Fibroblast of lung (primary cell): ENCODE measurements around the gene ZNF512. TPM values are rescaled to one million over a fixed set of nuclear protein-coding genes. Genes with fewer than 3 reads are reported as not detected.

Experiments
- DNase-seq, 2 donors: peaks; one replicate each; pipeline versions ENCODE4 v3.0.0 to v3.0.0-alpha.2; 2010; ENCODE audit warnings: low read depth in 2 of 2
- H2AFZ ChIP-seq: 2 replicates; pipeline ENCODE4 v1.5.1; 2012; ENCODE audit warnings: low read length, control low read depth, inconsistent platforms
- H3K27ac ChIP-seq: 2 replicates; pipeline ENCODE4 v1.5.1; 2011; ENCODE audit warnings: low read length, control low read depth; ENCODE audit not compliant: insufficient read depth
- H3K27me3 ChIP-seq: 2 replicates; pipeline ENCODE4 v1.5.1; 2011; ENCODE audit warnings: mild to moderate bottlenecking, low read length; ENCODE audit not compliant: control insufficient read depth, insufficient read depth
- H3K36me3 ChIP-seq: 2 replicates; pipeline ENCODE4 v1.5.1; 2011; ENCODE audit warnings: low read length; ENCODE audit not compliant: control insufficient read depth, insufficient read depth
- H3K4me1 ChIP-seq: 2 replicates; pipeline ENCODE4 v1.5.1; 2011; ENCODE audit warnings: low read length; ENCODE audit not compliant: control insufficient read depth, insufficient read depth; ENCODE audit errors: extremely low read depth
- H3K4me2 ChIP-seq: 2 replicates; pipeline ENCODE4 v1.5.1; 2011; ENCODE audit warnings: low read length, control low read depth; ENCODE audit not compliant: insufficient read depth; ENCODE audit errors: extremely low read depth
- H3K4me3 ChIP-seq, 4 experiments: fragments of 200-600 bp in 1 of 4; sonication (generic) in 1 of 4; replicated peaks in 1 of 4; 2 replicates each; pipeline ENCODE4 v1.5.1; 2011 to 2016; ENCODE audit warnings: low read length in 4 of 4, low read depth in 3 of 4, mild to moderate bottlenecking in 3 of 4, control low read depth in 2 of 4, inconsistent platforms in 1 of 4, mixed read lengths in 1 of 4; ENCODE audit not compliant: insufficient read depth in 1 of 4; ENCODE audit errors: control extremely low read depth in 1 of 4
- H3K79me2 ChIP-seq: 2 replicates; pipeline ENCODE4 v1.5.1; 2012; ENCODE audit warnings: mild to moderate bottlenecking, low read length, inconsistent platforms; ENCODE audit not compliant: control insufficient read depth, insufficient read depth
- H3K9ac ChIP-seq: 2 replicates; pipeline ENCODE4 v1.5.1; 2011; ENCODE audit warnings: mild to moderate bottlenecking, low read length, control low read depth; ENCODE audit not compliant: insufficient read depth
- H3K9me3 ChIP-seq: 2 replicates; pipeline ENCODE4 v1.5.1; 2012; ENCODE audit warnings: low read depth, low read length; ENCODE audit not compliant: control insufficient read depth, insufficient read depth
- H4K20me1 ChIP-seq: 2 replicates; pipeline ENCODE4 v1.5.1; 2011; ENCODE audit warnings: low read length; ENCODE audit not compliant: control insufficient read depth, insufficient read depth; ENCODE audit errors: extremely low read depth
- EZH2 ChIP-seq: IDR thresholded peaks from 2 replicates; pipeline ENCODE4 v1.5.1; 2012; ENCODE audit warnings: low read length, control low read depth, mild to moderate bottlenecking; ENCODE audit errors: missing control alignments
- polyA plus RNA-seq, 2 donors: library from polyadenylated mRNA; depleted of rRNA in 1 of 2; stranded (reverse) in 1 of 2; unstranded in 1 of 2; fragments of >200 nt; gene quantifications; 2 replicates each; pipeline ENCODE4 v1.2.1, GENCODE V29; 2011 to 2012; ENCODE audit warnings: missing spikeins in 1 of 2
- total RNA-seq: library from RNA; depleted of rRNA; stranded (reverse); fragments of >200 nt; gene quantifications from 2 replicates; pipeline ENCODE4 v1.2.1, GENCODE V29; 2014
- TF ChIP-seq, protein P1 (sequence below), 2 donors: IDR thresholded peaks in 1 of 2; conservative IDR thresholded peaks in 1 of 2; 1 replicate in 1 of 2; 2 replicates in 1 of 2; pipeline ENCODE4 v1.5.1; 2011 to 2012; ENCODE audit warnings: low read length in 2 of 2, control low read depth in 1 of 2, inconsistent platforms in 1 of 2, low read depth in 1 of 2, mild to moderate bottlenecking in 1 of 2

The ZNF512 gene
- total and polyA plus RNA-seq, 2 donors (not counting 1 experiment from before 2014, with no cell fraction given), result 23.6 to 36.6 TPM

DNA sequence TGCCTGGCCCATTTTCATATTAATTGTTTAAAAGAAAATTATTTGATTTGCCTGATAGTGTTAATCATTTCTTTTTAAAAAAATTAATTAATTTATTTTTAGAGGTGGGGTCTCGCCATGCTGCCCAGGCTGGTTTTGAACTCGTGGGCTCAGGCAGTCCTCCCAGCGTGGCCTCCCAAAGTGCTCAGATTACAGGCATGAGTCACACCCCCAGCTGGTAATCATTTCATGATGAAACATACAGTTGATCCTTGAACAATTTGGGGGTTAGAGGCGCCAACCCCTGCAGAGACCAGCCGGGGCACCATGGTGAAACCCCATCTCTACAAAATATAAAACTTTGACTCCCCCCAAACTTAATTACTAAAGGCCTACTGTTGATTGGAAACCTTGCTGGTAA is 53.9 kb downstream of the ZNF512 start:
- H3K4me1 ChIP-seq, result no peaks in the 10 kb centered on the region
- TF ChIP-seq, protein P1, sequence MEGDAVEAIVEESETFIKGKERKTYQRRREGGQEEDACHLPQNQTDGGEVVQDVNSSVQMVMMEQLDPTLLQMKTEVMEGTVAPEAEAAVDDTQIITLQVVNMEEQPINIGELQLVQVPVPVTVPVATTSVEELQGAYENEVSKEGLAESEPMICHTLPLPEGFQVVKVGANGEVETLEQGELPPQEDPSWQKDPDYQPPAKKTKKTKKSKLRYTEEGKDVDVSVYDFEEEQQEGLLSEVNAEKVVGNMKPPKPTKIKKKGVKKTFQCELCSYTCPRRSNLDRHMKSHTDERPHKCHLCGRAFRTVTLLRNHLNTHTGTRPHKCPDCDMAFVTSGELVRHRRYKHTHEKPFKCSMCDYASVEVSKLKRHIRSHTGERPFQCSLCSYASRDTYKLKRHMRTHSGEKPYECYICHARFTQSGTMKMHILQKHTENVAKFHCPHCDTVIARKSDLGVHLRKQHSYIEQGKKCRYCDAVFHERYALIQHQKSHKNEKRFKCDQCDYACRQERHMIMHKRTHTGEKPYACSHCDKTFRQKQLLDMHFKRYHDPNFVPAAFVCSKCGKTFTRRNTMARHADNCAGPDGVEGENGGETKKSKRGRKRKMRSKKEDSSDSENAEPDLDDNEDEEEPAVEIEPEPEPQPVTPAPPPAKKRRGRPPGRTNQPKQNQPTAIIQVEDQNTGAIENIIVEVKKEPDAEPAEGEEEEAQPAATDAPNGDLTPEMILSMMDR (conservative IDR thresholded peaks at IDR 0.05 in 1 of 2, IDR thresholded peaks at IDR 0.05 in 1 of 2; ENCODE audit: low read depth in 1 of 2, low read length in 2 of 2), result no peak
- no peak for TF ChIP-seq EZH2
- no peak overlapping the region for H3K4me2 ChIP-seq
- H4K20me1 ChIP-seq, result no peaks in the 10 kb centered on the region
- H3K79me2 ChIP-seq, result no peaks in the 10 kb centered on the region
- no peaks in the 10 kb centered on the region for H3K27me3 ChIP-seq
- no peak overlapping the region for H3K27ac ChIP-seq
- peak in 1 of 2 donors; percentile 28 for DNase-seq
- H3K9ac ChIP-seq, result no peak overlapping the region
- H3K4me3 ChIP-seq, result no peak overlapping the region
- H2AFZ ChIP-seq, result no peak overlapping the region
- H3K36me3 ChIP-seq, result peaks cover 6% of the 10 kb centered on the region
- H3K9me3 ChIP-seq, result no peaks in the 10 kb centered on the region

DNA sequence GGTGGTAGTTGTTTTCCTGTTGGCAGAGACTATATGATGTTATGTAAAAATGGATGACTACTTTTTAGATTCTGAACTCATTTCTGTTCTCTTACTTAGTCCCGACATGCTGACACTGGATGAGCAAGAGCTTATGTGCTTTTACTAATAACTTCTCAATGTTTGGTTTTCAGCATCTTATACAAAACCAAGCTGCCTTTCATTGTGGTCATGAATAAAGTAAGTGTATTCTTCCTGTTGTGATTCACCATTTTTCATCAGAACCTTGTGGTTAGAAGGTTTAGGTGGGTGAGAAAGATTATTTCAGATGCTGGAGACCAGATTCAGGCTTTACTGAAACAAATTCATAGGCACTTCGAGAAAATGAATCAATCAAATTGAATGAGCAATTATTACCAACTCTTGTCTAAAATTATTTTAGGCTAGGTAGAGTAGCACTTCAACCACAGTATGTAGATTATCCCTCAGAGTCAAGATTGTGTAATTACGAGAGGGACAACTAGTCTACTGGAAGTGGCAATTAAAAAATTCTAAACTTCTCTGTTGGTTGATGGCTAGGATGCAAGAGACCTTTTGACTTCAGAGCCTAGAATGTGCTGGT is 55.3 kb downstream of the ZNF512 start:
- no peak overlapping the region for H3K27ac ChIP-seq
- H3K36me3 ChIP-seq, result peaks cover 6% of the 10 kb centered on the region
- H3K9ac ChIP-seq, result no peak overlapping the region

GRCh38 chr2:27638709-27639108 is 55.9 kb downstream of the ZNF512 start:
- no peaks in the 10 kb centered on the region for H3K9me3 ChIP-seq
- peaks cover 6% of the 10 kb centered on the region for H3K36me3 ChIP-seq
- no peaks in the 10 kb centered on the region for H3K79me2 ChIP-seq
- no peak overlapping the region for H3K4me3 ChIP-seq
- no peak overlapping the region for H3K9ac ChIP-seq
- H3K27ac ChIP-seq, result peak overlapping the region; percentile 33
- no peak overlapping the region for H3K4me2 ChIP-seq
- H2AFZ ChIP-seq, result no peak overlapping the region
- DNase-seq, result peak; percentile 68 to 95
- no peaks in the 10 kb centered on the region for H3K27me3 ChIP-seq
- TF ChIP-seq EZH2, result no peak
- TF ChIP-seq, protein P1 (conservative IDR thresholded peaks at IDR 0.05 in 1 of 2, IDR thresholded peaks at IDR 0.05 in 1 of 2; ENCODE audit: low read depth in 1 of 2, low read length in 2 of 2), result no peak
- no peaks in the 10 kb centered on the region for H3K4me1 ChIP-seq
- no peaks in the 10 kb centered on the region for H4K20me1 ChIP-seq

More for the DNA sequence above, 55.3 kb downstream of the ZNF512 start:
- Histone ChIP-seq H3K79me2 (no peaks in the 10 kb centered on the region), H3K27me3 (no peaks in the 10 kb centered on the region), H3K4me3 (no peak overlapping the region), H3K4me2 (no peak overlapping the region), H4K20me1 (no peaks in the 10 kb centered on the region), H3K4me1 (no peaks in the 10 kb centered on the region), H2AFZ (no peak overlapping the region), H3K9me3 (no peaks in the 10 kb centered on the region)
- DNase-seq, result peak; percentile 33 to 97
- TF ChIP-seq, protein P1 (conservative IDR thresholded peaks at IDR 0.05 in 1 of 2, IDR thresholded peaks at IDR 0.05 in 1 of 2; ENCODE audit: low read depth in 1 of 2, low read length in 2 of 2), result no peak
- TF ChIP-seq EZH2, result no peak
